GM21381 (cell line): ENCODE results near the gene PLPPR4.

Experiments used
- ATAC-seq: cut with Tn5 transposase; IDR thresholded peaks from one replicate; pipeline ENCODE4 v1.9.1; 2021; ENCODE audit warnings: mild to moderate bottlenecking, moderate library complexity; ENCODE audit not compliant: unreplicated experiment

Gene PLPPR4

GRCh38 chr1:99347041-99347684 lies 82.9 kb downstream of the PLPPR4 start:
- ATAC-seq: no peak

- ATAC-seq: no peak
Measured at GRCh38 chr1:99348397-99349132, 84.3 kb downstream of the PLPPR4 start.

- ATAC-seq: no peak
Measured at GRCh38 chr1:99352821-99353220, 88.5 kb downstream of the PLPPR4 start.

GRCh38 chr1:99358770-99359169 lies 94.5 kb downstream of the PLPPR4 start:
- no peak for ATAC-seq
